DND-41 (cell line): ENCODE results near the gene ETFB.

ENCODE experiments used
- ATAC-seq: fragments of 200-7000 bp; cut with Tn5 transposase; 3 replicates; pipeline ENCODE4 v1.9.1; 2021; ENCODE audit warnings: low read depth; ENCODE audit not compliant: insufficient read depth
- DNase-seq: peaks from one replicate; pipeline ENCODE4 v3.0.0-alpha.2; 2020
- H2AFZ ChIP-seq: 2 replicates; pipeline ENCODE4 v1.6.0; 2012; ENCODE audit warnings: low read depth, low read length
- H3K27ac ChIP-seq: 2 replicates; pipeline ENCODE4 v1.5.1; 2012; ENCODE audit warnings: low read length, inconsistent platforms
- H3K27me3 ChIP-seq: fragments of 200-600 bp; sonication (generic); 2 replicates; pipeline ENCODE4 v1.6.0; 2012; ENCODE audit warnings: low read length, mild to moderate bottlenecking, inconsistent platforms; ENCODE audit not compliant: insufficient read depth, poor library complexity
- H3K36me3 ChIP-seq: 2 replicates; pipeline ENCODE4 v1.5.1; 2012; ENCODE audit warnings: low read length, inconsistent platforms; ENCODE audit not compliant: insufficient read depth
- H3K4me1 ChIP-seq: 2 replicates; pipeline ENCODE4 v1.5.1; 2012; ENCODE audit warnings: mild to moderate bottlenecking, low read length; ENCODE audit not compliant: insufficient read depth
- H3K4me2 ChIP-seq: 2 replicates; pipeline ENCODE4 v1.6.0; 2012; ENCODE audit warnings: mild to moderate bottlenecking, moderate library complexity, low read length, inconsistent platforms; ENCODE audit not compliant: insufficient read depth
- H3K4me3 ChIP-seq, 2 experiments: fragments of 200-600 bp in 1 of 2; shearing (Covaris generic) in 1 of 2; 2 replicates each; pipeline ENCODE4 v1.5.1; 2012 to 2016; ENCODE audit warnings: inconsistent platforms in 2 of 2, low read length in 2 of 2, mild to moderate bottlenecking in 2 of 2, low read depth in 1 of 2, moderate library complexity in 1 of 2
- H3K79me2 ChIP-seq: 2 replicates; pipeline ENCODE4 v1.6.0; 2012; ENCODE audit warnings: low read length, inconsistent platforms; ENCODE audit not compliant: insufficient read depth
- H3K9ac ChIP-seq: 2 replicates; pipeline ENCODE4 v1.6.0; 2012; ENCODE audit warnings: low read depth, mild to moderate bottlenecking, inconsistent platforms, low read length, moderate library complexity
- H3K9me3 ChIP-seq: 2 replicates; pipeline ENCODE4 v1.5.1; 2012; ENCODE audit warnings: low read length, moderate library complexity, mild to moderate bottlenecking, inconsistent platforms; ENCODE audit not compliant: insufficient read depth, severe bottlenecking
- H4K20me1 ChIP-seq: 2 replicates; pipeline ENCODE4 v1.6.0; 2012; ENCODE audit warnings: low read length; ENCODE audit not compliant: insufficient read depth
- CTCF ChIP-seq: IDR thresholded peaks from 2 replicates; pipeline ENCODE4 v1.5.1; 2012; ENCODE audit warnings: borderline replicate concordance, low read length, moderate library complexity, mild to moderate bottlenecking; ENCODE audit not compliant: poor library complexity, severe bottlenecking; ENCODE audit errors: extremely low read depth
- EZH2 ChIP-seq: IDR thresholded peaks from 3 replicates; pipeline ENCODE4 v1.6.1; 2012; ENCODE audit warnings: borderline replicate concordance, low read depth, mild to moderate bottlenecking, moderate library complexity, low read length, inconsistent platforms; ENCODE audit not compliant: severe bottlenecking

ETFB gene

GRCh38 chr19:51368366-51369282 lies 2.4 kb upstream of the ETFB start, which contains the start of gene CLDND2:
CLDND2 (minus strand) TSS chr19:51369003; CDS start chr19:51368577, 426 bp downstream.
- Histone ChIP-seq H4K20me1 (peaks cover 10% of the 10 kb centered on the region), H3K4me3 (peak within 1 kb of the TSS; percentile 42 to 88), H3K9me3 (no peaks in the 10 kb centered on the region), H2AFZ (peak within 1 kb of the TSS; percentile 78), H3K79me2 (peaks cover 37% of the 10 kb centered on the region), H3K4me1 (peaks cover 70% of the 10 kb centered on the region), H3K9ac (peak within 1 kb of the TSS; percentile 83), H3K4me2 (peak within 1 kb of the TSS; percentile 88), H3K36me3 (no peaks in the 10 kb centered on the region; the same call in 1 of the 2 replicates), H3K27me3 (no peaks in the 10 kb centered on the region), H3K27ac (peak within 1 kb of the TSS; percentile 81)
- TF ChIP-seq CTCF (no peak), EZH2 (no peak)
- ATAC-seq = no peak
- no peak for DNase-seq

DNA sequence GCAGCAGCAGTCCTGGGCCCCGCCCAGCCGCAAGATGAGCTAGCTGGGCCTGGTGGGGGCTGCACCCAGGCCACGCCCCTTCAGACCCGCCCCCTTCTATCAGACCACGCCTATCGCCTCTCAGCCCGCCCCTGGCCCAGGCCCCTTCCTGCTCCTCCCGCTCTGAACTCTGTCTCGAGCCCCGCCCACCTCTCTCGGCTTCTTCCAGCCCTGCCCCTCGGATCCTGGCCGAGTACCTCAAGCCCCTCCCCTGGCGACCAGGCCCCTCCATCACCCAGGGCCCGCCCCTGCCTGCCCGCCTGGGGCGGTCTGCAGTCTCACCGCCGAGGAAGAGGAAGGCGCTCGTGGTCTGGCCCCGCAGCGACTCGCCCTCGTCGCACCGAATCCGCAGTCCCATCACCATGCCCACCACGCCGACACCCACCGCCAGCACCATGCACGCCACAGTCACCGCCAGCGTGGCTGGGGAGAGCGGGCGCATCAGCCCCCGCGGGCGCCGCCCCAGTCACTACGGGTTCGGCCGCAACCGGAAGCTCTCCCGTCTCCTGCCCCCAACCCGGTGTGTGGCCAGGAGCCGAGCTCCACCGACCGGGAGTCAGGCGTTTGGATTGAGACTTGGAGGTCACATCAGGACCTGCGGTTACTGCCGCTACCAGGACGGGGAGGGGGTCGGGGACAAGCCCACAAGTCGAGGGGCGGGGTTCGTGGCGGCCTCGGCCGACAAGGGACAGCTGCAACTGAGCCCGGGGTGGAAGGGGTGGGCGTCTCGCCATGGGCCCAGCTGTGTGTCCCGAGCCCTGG lies 1.6 kb upstream of the ETFB start:
- H3K4me1 ChIP-seq = peaks cover 67% of the 10 kb centered on the region
- peaks cover 41% of the 10 kb centered on the region for H3K79me2 ChIP-seq
- ATAC-seq (peak; percentile 77), DNase-seq (peak; percentile 99)
- no peaks in the 10 kb centered on the region; the same call in 1 of the 2 replicates for H3K36me3 ChIP-seq
- peak overlapping the region; percentile 83 for H3K9ac ChIP-seq
- H3K4me3 ChIP-seq = peak overlapping the region; percentile 62 to 88
- no peaks in the 10 kb centered on the region for H3K9me3 ChIP-seq
- H4K20me1 ChIP-seq = peaks cover 11% of the 10 kb centered on the region
- peak overlapping the region; percentile 97 for H3K27ac ChIP-seq
- peak overlapping the region; percentile 79 for H2AFZ ChIP-seq
- TF ChIP-seq CTCF (no peak), EZH2 (no peak)
- H3K4me2 ChIP-seq = peak overlapping the region; percentile 88
- no peaks in the 10 kb centered on the region for H3K27me3 ChIP-seq

- ATAC-seq = no peak; the same call in 2 of the 3 replicates
- Histone ChIP-seq H3K9ac (peak overlapping the region; percentile 83), H3K79me2 (peaks cover 45% of the 10 kb centered on the region), H4K20me1 (peaks cover 11% of the 10 kb centered on the region), H3K27ac (peak overlapping the region; percentile 97), H3K4me2 (peak overlapping the region; percentile 88), H3K4me1 (peaks cover 64% of the 10 kb centered on the region), H3K36me3 (peaks cover 4% of the 10 kb centered on the region; the same call in 1 of the 2 replicates), H3K4me3 (peak overlapping the region; percentile 62 to 88), H2AFZ (peak overlapping the region; percentile 79), H3K27me3 (no peaks in the 10 kb centered on the region), H3K9me3 (no peaks in the 10 kb centered on the region)
- no peak for TF ChIP-seq EZH2
- DNase-seq = peak; percentile 55
These were observed 1.0 kb upstream of the ETFB start for GRCh38 chr19:51367255-51367564.
